Keratinocyte (primary cell): ENCODE results near the gene CLMN. TPM values are rescaled to one million over a fixed set of nuclear protein-coding genes. Genes with fewer than 3 reads are reported as not detected.

ENCODE experiments used
- DNase-seq: peaks from one replicate; pipeline ENCODE4 v3.0.0-alpha.2; 2011; ENCODE audit warnings: low read depth, missing footprints, low spot score
- FAIRE-seq: peaks from 2 replicates; lab custom pipeline; 2011; peaks lifted over from hg19 to GRCh38; lab: Jason Lieb, UNC
- H2AFZ ChIP-seq: 2 replicates; pipeline ENCODE4 v1.6.0; 2012; ENCODE audit warnings: low read length, control low read depth, inconsistent platforms; ENCODE audit not compliant: control insufficient read depth
- H3K27ac ChIP-seq: 2 replicates; pipeline ENCODE4 v1.5.1; 2011; ENCODE audit warnings: low read length; ENCODE audit not compliant: control insufficient read depth, insufficient read depth
- H3K27me3 ChIP-seq: 3 replicates; pipeline ENCODE4 v1.6.0; 2011; ENCODE audit warnings: low read length; ENCODE audit not compliant: control insufficient read depth, insufficient read depth; ENCODE audit errors: extremely low read depth
- H3K36me3 ChIP-seq, 2 experiments: 2 replicates in 1 of 2; 3 replicates in 1 of 2; pipeline ENCODE4 v1.5.1; 2011; ENCODE audit warnings: low read length in 2 of 2, mild to moderate bottlenecking in 1 of 2; ENCODE audit not compliant: control insufficient read depth in 2 of 2, insufficient read depth in 2 of 2; ENCODE audit errors: extremely low read depth in 1 of 2
- H3K4me1 ChIP-seq: 3 replicates; pipeline ENCODE4 v1.5.1; 2011; ENCODE audit warnings: low read length; ENCODE audit not compliant: control insufficient read depth, insufficient read depth; ENCODE audit errors: extremely low read depth
- H3K4me2 ChIP-seq: 3 replicates; pipeline ENCODE4 v1.6.0; 2011; ENCODE audit warnings: low read depth, low read length; ENCODE audit not compliant: control insufficient read depth, insufficient read depth; ENCODE audit errors: extremely low read depth
- H3K4me3 ChIP-seq, 3 experiments: fragments of 200-600 bp in 1 of 3; sonication (generic) in 1 of 3; 2 replicates in 2 of 3; 3 replicates in 1 of 3; pipeline ENCODE4 v1.5.1; 2011 to 2016; ENCODE audit warnings: low read length in 3 of 3, mild to moderate bottlenecking in 3 of 3, control low read depth in 2 of 3, inconsistent platforms in 1 of 3, low read depth in 1 of 3, mixed read lengths in 1 of 3, mixed run types in 1 of 3, moderate library complexity in 1 of 3; ENCODE audit not compliant: control insufficient read depth in 2 of 3, insufficient read depth in 2 of 3; ENCODE audit errors: extremely low read depth in 1 of 3
- H3K79me2 ChIP-seq: 2 replicates; pipeline ENCODE4 v1.6.0; 2012; ENCODE audit warnings: low read length; ENCODE audit not compliant: control insufficient read depth, insufficient read depth
- H3K9ac ChIP-seq: 3 replicates; pipeline ENCODE4 v1.6.0; 2011; ENCODE audit warnings: low read length; ENCODE audit not compliant: control insufficient read depth, insufficient read depth; ENCODE audit errors: extremely low read depth
- H3K9me1 ChIP-seq: 3 replicates; pipeline ENCODE4 v1.6.0; 2011; ENCODE audit warnings: low read length; ENCODE audit not compliant: control insufficient read depth, insufficient read depth; ENCODE audit errors: extremely low read depth
- H3K9me3 ChIP-seq: 2 replicates; pipeline ENCODE4 v1.5.1; 2012; ENCODE audit warnings: low read depth, low read length; ENCODE audit not compliant: control insufficient read depth
- H4K20me1 ChIP-seq: 3 replicates; pipeline ENCODE4 v1.6.0; 2011; ENCODE audit warnings: low read length; ENCODE audit not compliant: control insufficient read depth, insufficient read depth; ENCODE audit errors: extremely low read depth
- EZH2 ChIP-seq: IDR thresholded peaks from one replicate; pipeline ENCODE4 v1.6.1; 2012; ENCODE audit warnings: inconsistent platforms, mild to moderate bottlenecking, low read length, moderate library complexity
- dilution Hi-C: fragments of 300-500 bp; cut with MboI; formaldehyde crosslinking; loops from one replicate; pipeline ENCODE4 v1.7.0; 2020; ENCODE audit warnings: low sequenced_read_pairs; ENCODE audit not compliant: extremely low pct_ligation_motif_present
- polyA plus RNA-seq, 5 experiments: library from polyadenylated mRNA; depleted of rRNA in 3 of 5; stranded (reverse) in 3 of 5; stranded (forward) in 1 of 5; unstranded in 1 of 5; fragments of >200 nt; gene quantifications; 1 replicate in 1 of 5; 2 replicates in 3 of 5; 3 replicates in 1 of 5; pipeline versions ENCODE4 v1.2.1 to v1.2.3, GENCODE V29; 2011 to 2012; ENCODE audit warnings: missing spikeins in 2 of 5, low read depth in 1 of 5, low replicate concordance in 1 of 5
- TF ChIP-seq, protein P1 (sequence below), 3 experiments: IDR thresholded peaks in 1 of 3; conservative IDR thresholded peaks in 1 of 3; optimal IDR thresholded peaks in 1 of 3; 2 replicates in 2 of 3; 3 replicates in 1 of 3; pipeline versions ENCODE3 to v1.5.1; 2011; ENCODE audit warnings: low read length in 3 of 3, mild to moderate bottlenecking in 3 of 3, moderate library complexity in 2 of 3, control low read depth in 1 of 3, inconsistent platforms in 1 of 3; ENCODE audit not compliant: insufficient read depth in 2 of 3; ENCODE audit errors: extremely low read depth in 1 of 3

Gene CLMN
- polyA plus RNA-seq, 1 donor (not counting 4 experiments of a cell fraction or from before 2014, with no cell fraction given), result 6.1 TPM

- H3K4me3 ChIP-seq, result no peak overlapping the region
- FAIRE-seq (no peak), DNase-seq (no peak)
- H3K36me3 ChIP-seq, result no peaks in the 10 kb centered on the region
- H3K79me2 ChIP-seq, result no peaks in the 10 kb centered on the region
- H4K20me1 ChIP-seq, result no peaks in the 10 kb centered on the region
- no peak overlapping the region for H3K4me2 ChIP-seq
- no peaks in the 10 kb centered on the region for H3K27me3 ChIP-seq
- no peak overlapping the region for H3K9ac ChIP-seq
- peaks cover 27% of the 10 kb centered on the region for H3K4me1 ChIP-seq
- no peak overlapping the region for H2AFZ ChIP-seq
- no peaks in the 10 kb centered on the region for H3K9me3 ChIP-seq
- H3K27ac ChIP-seq, result no peak overlapping the region
- dilution Hi-C loops, result no loop called here
- H3K9me1 ChIP-seq, result no peaks in the 10 kb centered on the region
- TF ChIP-seq EZH2, result no peak
- TF ChIP-seq, protein P1, sequence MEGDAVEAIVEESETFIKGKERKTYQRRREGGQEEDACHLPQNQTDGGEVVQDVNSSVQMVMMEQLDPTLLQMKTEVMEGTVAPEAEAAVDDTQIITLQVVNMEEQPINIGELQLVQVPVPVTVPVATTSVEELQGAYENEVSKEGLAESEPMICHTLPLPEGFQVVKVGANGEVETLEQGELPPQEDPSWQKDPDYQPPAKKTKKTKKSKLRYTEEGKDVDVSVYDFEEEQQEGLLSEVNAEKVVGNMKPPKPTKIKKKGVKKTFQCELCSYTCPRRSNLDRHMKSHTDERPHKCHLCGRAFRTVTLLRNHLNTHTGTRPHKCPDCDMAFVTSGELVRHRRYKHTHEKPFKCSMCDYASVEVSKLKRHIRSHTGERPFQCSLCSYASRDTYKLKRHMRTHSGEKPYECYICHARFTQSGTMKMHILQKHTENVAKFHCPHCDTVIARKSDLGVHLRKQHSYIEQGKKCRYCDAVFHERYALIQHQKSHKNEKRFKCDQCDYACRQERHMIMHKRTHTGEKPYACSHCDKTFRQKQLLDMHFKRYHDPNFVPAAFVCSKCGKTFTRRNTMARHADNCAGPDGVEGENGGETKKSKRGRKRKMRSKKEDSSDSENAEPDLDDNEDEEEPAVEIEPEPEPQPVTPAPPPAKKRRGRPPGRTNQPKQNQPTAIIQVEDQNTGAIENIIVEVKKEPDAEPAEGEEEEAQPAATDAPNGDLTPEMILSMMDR (optimal IDR thresholded peaks at IDR 0.05 in 1 of 3, IDR thresholded peaks at IDR 0.05 in 1 of 3, conservative IDR thresholded peaks at IDR 0.05 in 1 of 3; ENCODE audit: extremely low read depth in 1 of 3, insufficient read depth in 2 of 3, low read length in 3 of 3), result no peak
Measured at GRCh38 chr14:95364481-95365209, 44.9 kb upstream of the CLMN start.

DNA sequence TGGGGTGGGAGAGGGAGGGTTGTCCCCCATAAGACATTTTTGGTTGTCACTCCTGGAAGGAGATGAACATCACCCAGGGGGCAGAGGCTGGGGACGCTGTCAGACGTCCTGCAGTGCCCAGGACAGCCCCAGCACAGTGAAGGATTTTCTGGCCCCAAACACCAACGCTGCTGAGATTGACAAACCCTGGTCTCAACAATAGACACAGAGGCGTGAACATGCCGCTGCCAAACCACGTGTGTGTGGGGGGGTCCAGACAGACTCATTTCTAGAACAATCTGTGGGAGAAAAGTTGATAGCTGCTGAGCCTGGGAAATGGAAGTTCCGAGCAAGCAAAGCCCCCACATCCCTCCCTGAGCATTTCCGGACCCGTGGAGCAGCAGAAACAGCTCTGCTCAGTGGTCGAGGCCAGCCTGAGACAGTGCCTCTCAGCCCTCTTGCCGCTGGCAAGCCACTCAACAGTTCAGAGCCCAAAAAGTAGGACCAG lies 43.8 kb upstream of the CLMN start:
- DNase-seq, result no peak
- Histone ChIP-seq H3K9me3 (no peaks in the 10 kb centered on the region), H3K4me2 (no peak overlapping the region), H2AFZ (no peak overlapping the region), H3K79me2 (no peaks in the 10 kb centered on the region), H3K27ac (no peak overlapping the region), H3K27me3 (no peaks in the 10 kb centered on the region), H3K36me3 (no peaks in the 10 kb centered on the region), H4K20me1 (no peaks in the 10 kb centered on the region), H3K9me1 (no peaks in the 10 kb centered on the region), H3K4me1 (peaks cover 27% of the 10 kb centered on the region), H3K4me3 (no peak overlapping the region), H3K9ac (no peak overlapping the region)
- no peak for FAIRE-seq
- dilution Hi-C loops, result no loop called here
- TF ChIP-seq, protein P1 (optimal IDR thresholded peaks at IDR 0.05 in 1 of 3, IDR thresholded peaks at IDR 0.05 in 1 of 3, conservative IDR thresholded peaks at IDR 0.05 in 1 of 3; ENCODE audit: extremely low read depth in 1 of 3, insufficient read depth in 2 of 3, low read length in 3 of 3), result no peak
- no peak for TF ChIP-seq EZH2
